Choroid plexus epithelial cell (primary cell): ENCODE results near the gene HOXB1.

Source experiments
- DNase-seq: peaks from one replicate; pipeline ENCODE4 v3.0.0-alpha.2; 2010; ENCODE audit warnings: low read depth
- H3K4me3 ChIP-seq: 2 replicates; pipeline ENCODE4 v1.5.1; 2011; ENCODE audit warnings: low read depth, mild to moderate bottlenecking, control low read depth, low read length, moderate library complexity
- CTCF ChIP-seq: conservative IDR thresholded peaks from 2 replicates; pipeline ENCODE4 v1.5.1; 2011; ENCODE audit warnings: low read depth, mild to moderate bottlenecking, control low read depth, inconsistent platforms, low read length, moderate library complexity

HOXB1 gene

DNA sequence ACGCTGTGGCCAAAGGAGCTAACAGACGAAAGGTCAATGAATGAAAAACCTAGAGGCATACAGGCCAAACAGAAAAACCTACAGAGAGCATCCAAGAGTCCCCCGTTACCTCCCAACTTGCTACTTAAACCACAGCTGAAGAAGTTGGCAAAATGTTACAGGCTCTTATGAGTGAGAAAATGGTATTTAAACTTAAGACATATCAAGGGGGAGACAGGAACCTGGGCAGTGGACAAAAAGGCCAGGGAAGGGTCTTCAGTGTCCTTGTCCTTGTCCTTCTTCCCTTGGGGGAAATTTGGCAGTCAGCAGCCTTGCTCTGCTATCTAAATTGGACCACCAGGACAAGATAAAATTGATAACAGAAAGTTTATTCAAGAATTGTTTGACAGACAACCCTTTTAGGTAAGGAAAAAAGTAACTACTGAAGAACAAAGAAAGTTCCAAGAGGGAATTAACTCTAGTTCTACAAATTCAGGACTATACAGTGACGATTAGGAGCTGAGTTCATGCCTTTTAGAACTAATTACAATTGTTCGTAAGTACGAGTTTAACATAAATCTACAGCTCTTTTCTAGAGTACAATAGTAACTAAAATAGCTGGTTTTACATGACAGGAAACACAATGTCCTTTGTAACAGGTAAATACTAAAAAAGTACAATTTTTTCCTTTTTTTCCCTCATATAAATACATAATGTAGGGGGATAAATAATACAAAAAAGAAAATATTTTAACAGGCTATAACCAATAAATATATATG lies 17.9 kb upstream of the HOXB1 start:
- TF ChIP-seq CTCF = no peak
- DNase-seq = no peak
- no peak overlapping the region for H3K4me3 ChIP-seq

- H3K4me3 ChIP-seq = no peak overlapping the region
- TF ChIP-seq CTCF = no peak
- DNase-seq = no peak
Measured at GRCh38 chr17:48547808-48548522, 17.2 kb upstream of the HOXB1 start.

GRCh38 chr17:48546924-48547807 lies 16.4 kb upstream of the HOXB1 start:
- no peak for DNase-seq
- H3K4me3 ChIP-seq = no peak overlapping the region
- TF ChIP-seq CTCF = no peak

GRCh38 chr17:48546137-48546923 lies 15.5 kb upstream of the HOXB1 start:
- TF ChIP-seq CTCF = no peak
- H3K4me3 ChIP-seq = no peak overlapping the region
- no peak for DNase-seq

DNA sequence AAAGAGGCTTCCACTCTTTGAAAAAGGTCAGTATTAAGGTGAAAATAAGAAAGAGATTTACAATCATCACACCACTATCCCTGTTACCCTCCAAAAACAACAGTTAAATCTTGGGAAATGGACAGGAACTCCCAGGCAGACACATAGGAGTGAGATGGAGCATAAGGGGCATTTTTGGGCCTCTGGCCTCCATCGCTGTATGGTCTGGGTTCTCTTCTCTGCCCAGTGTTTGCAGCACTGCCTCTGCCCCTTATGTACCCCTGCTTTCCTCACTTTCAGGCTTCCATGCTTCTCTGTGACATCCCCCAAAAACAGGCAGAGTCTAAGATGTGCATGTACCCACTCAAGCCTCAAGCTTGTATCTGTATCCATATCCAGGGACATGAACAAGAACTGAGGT lies 14.7 kb upstream of the HOXB1 start:
- no peak overlapping the region for H3K4me3 ChIP-seq
- no peak for TF ChIP-seq CTCF
- no peak for DNase-seq

GRCh38 chr17:48545022-48545375 lies 14.2 kb upstream of the HOXB1 start, which contains the start of gene HOXB2:
Gene HOXB2, minus strand, starts transcription at chr17:48545109. Its CDS starts 198 bp downstream, at chr17:48544911.
- no peak for DNase-seq
- no peak within 1 kb of the TSS for H3K4me3 ChIP-seq
- no peak for TF ChIP-seq CTCF
